ENCODE measurements around the gene CEP104.

The CEP104 gene

DNA sequence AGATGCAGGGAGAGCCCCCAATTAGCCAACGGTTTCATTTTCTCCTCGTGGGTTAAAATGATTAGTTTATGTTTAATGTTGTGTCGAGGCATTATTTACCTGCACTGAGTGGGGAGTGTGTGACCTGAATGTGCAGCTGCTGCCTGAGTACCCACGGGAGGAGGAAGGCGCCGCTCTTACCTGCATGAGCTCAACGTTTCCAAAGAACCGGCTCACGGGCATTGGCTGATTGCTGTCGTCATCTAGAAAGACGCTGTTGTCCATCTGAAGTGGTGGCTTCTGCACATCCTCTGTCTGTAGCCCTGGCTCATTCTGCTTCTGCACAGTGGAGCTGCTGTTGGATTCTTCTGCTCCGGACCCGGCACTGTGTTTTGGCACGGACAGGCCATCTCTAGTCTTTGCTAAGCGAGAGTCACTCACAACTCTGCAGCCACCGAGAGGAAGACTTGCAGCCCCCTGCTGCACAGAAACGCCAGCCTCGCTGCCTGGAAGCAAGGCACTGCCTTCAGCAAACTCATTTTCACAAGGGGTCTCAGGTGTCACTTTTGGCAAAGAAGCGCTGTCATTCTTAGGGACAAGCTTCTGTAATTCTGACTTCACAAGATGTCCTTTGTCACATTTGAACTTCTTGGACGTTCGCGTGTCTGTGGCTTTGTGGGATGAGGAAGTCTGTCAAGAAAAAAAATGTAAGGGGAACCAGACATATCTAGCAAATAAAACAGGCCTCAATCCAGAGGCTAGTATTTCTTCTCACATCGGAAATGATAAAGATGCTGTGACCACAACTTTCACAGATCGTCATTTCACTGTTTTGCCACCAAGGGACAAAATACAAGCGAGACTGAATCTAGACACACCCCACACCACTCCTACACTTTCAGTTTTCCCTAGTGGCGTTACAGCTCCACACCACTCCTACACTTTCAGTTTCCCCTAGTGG lies 33.6 kb upstream of the CEP104 start:
- TF ChIP-seq, protein P1, sequence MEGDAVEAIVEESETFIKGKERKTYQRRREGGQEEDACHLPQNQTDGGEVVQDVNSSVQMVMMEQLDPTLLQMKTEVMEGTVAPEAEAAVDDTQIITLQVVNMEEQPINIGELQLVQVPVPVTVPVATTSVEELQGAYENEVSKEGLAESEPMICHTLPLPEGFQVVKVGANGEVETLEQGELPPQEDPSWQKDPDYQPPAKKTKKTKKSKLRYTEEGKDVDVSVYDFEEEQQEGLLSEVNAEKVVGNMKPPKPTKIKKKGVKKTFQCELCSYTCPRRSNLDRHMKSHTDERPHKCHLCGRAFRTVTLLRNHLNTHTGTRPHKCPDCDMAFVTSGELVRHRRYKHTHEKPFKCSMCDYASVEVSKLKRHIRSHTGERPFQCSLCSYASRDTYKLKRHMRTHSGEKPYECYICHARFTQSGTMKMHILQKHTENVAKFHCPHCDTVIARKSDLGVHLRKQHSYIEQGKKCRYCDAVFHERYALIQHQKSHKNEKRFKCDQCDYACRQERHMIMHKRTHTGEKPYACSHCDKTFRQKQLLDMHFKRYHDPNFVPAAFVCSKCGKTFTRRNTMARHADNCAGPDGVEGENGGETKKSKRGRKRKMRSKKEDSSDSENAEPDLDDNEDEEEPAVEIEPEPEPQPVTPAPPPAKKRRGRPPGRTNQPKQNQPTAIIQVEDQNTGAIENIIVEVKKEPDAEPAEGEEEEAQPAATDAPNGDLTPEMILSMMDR (IDR thresholded peaks at IDR 0.05; ENCODE audit: insufficient read depth, low read length, missing control alignments), result no peak
- ChIA-PET POLR2A (no interaction called here), CTCF (interaction anchor here (1.7 kb wide), 1 partner anchor 9 kb away, joined by 4 read pairs; no protein-coding TSS in a partner anchor)
- H3K4me3 ChIP-seq (ENCODE audit: low read depth, low read length), result no peak overlapping the region
- DNase-seq (ENCODE audit: low read depth, low spot score), result no peak

DNA sequence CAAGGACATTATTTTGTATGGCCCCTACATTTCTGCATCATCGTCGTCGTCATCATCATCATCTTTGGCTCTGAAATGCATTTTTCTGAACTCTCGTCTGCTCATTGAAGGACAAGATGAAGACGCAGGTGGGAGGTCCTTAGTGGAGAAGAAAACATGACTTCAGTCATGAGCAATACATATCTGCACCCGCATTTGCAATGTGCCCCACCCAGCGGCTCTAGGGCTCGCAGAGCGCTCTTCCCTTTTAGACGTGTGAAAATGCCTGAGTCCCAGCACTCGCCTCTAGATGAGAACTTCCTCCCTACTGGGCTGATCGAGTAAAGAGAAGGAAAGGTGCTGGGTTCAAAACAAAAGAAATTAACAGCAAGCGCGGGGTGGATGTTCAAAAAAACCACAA lies 32.9 kb upstream of the CEP104 start:
- no peak for DNase-seq (ENCODE audit: low read depth, low spot score)
- CTCF ChIA-PET, result interaction anchor here (1.4 to 1.7 kb wide), 2 partner anchors 8 to 9 kb away, joined by 4 to 5 read pairs; partner anchors contain the start of gene C1orf174
- TF ChIP-seq, protein P1 (IDR thresholded peaks at IDR 0.05; ENCODE audit: insufficient read depth, low read length, missing control alignments), result no peak
- no peak overlapping the region for H3K4me3 ChIP-seq (ENCODE audit: low read depth, low read length)
- POLR2A ChIA-PET, result no interaction called here

DNA sequence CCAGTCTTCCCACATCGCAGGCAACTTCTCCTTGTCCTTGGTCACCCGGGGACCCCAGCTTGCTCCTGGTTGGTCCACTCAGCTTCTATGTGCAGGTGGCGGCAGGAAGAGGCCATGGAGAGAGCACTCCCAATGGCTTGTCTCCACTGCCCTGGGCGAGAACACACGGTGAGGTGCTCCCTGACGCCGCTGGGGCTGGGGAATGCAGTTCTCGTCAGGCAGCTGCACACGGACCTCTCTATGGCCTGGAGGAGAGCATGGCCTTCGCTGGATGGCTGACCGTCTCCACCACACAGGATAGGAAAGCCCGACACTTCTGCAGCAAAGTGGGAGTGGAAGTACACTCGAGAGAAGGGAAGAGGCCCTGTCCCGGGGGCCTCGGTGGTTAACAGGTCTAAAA lies 31.3 kb upstream of the CEP104 start:
- ChIA-PET CTCF (interaction anchor here (1.4 kb wide), 1 partner anchor 11 kb away, joined by 5 read pairs; the partner anchor contains the start of gene C1orf174), POLR2A (no interaction called here)
- DNase-seq (ENCODE audit: low read depth, low spot score), result no peak
- H3K4me3 ChIP-seq (ENCODE audit: low read depth, low read length), result no peak overlapping the region
- TF ChIP-seq, protein P1 (IDR thresholded peaks at IDR 0.05; ENCODE audit: insufficient read depth, low read length, missing control alignments), result no peak

DNA sequence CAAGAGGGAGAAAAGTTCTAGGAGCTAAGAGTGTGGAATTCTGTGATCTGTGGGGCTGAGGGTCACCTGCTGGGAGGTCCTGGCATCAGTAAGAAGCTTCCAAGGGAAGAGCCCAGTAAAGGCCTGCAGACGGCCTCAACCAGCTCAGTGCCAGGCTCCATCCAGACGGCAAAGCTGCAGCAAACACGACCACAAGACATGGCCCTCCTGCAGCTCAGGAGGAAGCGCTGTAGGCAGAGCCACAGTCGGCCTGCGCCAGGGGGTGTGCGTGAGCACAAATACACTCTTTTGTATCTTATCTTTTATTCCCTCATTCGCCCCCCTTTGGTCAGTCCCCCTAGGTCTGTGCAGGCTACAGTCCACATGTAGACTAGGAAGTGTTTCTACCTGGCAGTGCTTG lies 29.7 kb upstream of the CEP104 start:
- ChIA-PET CTCF (interaction anchor here (0.7 kb wide), 1 partner anchor 13 kb away, joined by 3 read pairs; the partner anchor contains the start of gene C1orf174), POLR2A (no interaction called here)
- H3K4me3 ChIP-seq (ENCODE audit: low read depth, low read length), result no peak overlapping the region
- TF ChIP-seq, protein P1 (IDR thresholded peaks at IDR 0.05; ENCODE audit: insufficient read depth, low read length, missing control alignments), result no peak
- no peak for DNase-seq (ENCODE audit: low read depth, low spot score)

DNA sequence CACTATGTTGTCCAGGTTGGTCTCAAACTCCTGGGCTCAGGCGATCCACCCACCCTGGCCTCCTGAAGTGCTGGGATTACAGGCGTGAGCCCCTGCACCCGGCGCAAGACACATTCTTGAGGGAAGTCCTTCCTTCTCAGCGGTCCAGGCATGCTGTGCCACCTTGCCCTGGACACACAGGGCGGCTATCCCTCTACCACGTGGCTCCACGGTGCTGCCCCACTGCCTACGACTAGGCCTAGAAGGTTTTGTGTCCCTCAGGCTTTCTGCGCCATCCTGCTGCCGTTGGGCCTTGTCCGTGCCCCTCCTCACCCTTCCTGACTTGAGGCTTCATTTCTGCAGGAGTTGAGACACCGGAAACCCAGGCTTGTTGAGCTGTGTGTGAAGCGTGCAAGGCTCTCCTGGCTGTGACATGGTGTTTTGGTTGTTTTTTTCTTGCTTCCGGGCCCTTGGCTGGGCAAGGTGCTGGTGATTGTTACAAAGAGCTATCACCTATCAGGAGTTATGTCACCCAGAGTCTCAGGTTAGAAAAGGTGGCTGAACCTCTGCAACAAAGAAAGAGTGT lies 29.2 kb upstream of the CEP104 start:
- H3K4me3 ChIP-seq (ENCODE audit: low read depth, low read length), result no peak overlapping the region
- TF ChIP-seq, protein P1 (IDR thresholded peaks at IDR 0.05; ENCODE audit: insufficient read depth, low read length, missing control alignments), result no peak
- ChIA-PET POLR2A (interaction anchor here (0.7 kb wide), 1 partner anchor 14 kb away, joined by 3 read pairs; the partner anchor contains the start of gene C1orf174), CTCF (interaction anchor here (0.7 kb wide), 1 partner anchor 14 kb away, joined by 3 read pairs; the partner anchor contains the start of gene C1orf174)
- DNase-seq (ENCODE audit: low read depth, low spot score), result no peak

DNA sequence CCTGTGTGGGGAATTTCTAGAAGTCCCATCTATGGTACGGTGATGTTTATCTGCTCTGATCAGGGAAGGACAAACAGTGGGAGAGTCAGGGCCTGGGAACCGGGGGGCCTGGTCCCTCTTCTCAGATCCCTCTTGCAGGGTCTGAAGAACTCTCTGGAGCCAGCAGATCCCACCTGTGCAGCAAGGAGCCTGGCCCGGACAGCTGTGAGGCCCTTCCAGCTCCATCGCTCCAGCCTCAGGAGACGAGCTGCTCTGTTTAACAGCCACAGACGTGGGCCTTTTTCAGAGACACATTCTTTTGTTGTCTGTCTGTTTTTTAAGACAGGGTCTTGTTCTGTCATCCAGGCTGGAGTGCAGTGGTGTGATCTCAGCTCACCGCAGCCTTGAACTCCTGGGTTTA lies 28.6 kb upstream of the CEP104 start:
- POLR2A ChIA-PET, result interaction anchor here (0.7 to 1.4 kb wide), 2 partner anchors 14 to 15 kb away, joined by 3 to 6 read pairs; partner anchors contain the start of gene C1orf174
- H3K4me3 ChIP-seq (ENCODE audit: low read depth, low read length), result no peak overlapping the region
- no peak for DNase-seq (ENCODE audit: low read depth, low spot score)
- TF ChIP-seq, protein P1 (IDR thresholded peaks at IDR 0.05; ENCODE audit: insufficient read depth, low read length, missing control alignments), result no peak
- CTCF ChIA-PET, result no interaction called here

Data from AG04449 (cell line).